GM19455 (cell line): Measurements from ENCODE around the gene PCGF2.

Experiments
- ATAC-seq: cut with Tn5 transposase; IDR thresholded peaks from one replicate; pipeline ENCODE4 v1.9.1; 2021; ENCODE audit not compliant: unreplicated experiment

Gene PCGF2

DNA sequence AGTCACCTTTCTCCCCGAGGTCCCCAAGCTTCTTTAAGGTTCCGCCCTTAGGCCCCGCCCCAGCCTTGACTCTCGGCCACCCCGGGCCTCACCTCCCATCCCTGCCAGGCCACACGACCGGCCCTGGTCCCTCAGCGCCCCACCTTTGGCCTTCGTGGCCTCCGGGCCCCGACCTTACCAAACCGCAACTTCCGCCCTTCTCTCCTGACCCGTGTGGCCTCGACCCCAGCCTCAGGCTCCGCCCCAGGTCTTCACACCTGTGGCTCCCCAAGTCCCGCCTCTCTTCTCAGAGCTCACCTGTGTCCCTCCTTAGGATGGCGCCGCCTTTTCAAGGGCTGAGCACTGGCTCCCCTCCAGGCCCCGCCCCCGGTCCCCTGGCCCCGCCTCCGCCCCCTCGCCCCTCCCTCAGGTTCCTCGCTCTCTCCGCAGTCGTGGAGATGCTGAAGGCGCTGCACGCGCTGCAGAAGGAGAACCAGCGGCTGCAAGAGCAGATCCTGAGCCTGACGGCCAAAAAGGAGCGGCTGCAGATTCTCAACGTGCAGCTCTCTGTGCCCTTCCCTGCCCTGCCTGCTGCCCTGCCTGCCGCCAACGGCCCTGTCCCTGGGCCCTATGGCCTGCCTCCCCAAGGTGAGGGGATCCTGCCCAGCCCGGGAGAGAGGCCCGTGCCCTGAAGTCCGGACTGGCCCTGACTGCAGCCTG is 28.0 kb downstream of the PCGF2 start:
- no peak for ATAC-seq

DNA sequence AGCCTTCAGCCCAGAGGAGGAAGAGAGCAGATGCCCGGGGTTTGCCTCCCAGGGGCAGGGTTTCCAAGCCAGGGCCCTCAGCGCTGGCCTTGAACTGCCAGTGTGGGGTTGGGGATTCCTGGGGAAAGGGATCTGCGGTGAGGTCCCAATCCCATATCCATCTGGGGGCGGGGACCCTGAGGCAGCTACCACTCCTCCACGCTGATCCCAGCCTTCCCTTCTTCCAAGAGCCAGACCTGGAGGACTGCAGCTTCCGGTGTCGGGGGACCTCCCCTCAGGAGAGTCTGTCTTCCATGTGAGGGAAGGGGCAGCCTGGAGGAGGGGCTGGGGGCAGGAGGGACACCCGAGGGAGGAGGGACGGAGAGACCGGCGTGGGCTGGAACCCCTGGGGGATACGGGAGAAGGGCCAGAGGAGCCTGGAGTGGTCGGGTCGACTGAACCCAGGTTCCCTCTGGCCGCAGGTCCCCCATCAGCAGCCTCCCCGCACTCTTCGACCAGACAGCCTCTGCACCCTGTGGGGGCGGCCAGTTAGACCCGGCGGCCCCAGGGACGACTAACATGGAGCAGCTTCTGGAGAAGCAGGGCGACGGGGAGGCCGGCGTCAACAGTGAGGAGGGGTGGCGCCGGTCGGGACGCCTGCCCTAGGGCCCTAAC is 28.7 kb downstream of the PCGF2 start:
- no peak for ATAC-seq

DNA sequence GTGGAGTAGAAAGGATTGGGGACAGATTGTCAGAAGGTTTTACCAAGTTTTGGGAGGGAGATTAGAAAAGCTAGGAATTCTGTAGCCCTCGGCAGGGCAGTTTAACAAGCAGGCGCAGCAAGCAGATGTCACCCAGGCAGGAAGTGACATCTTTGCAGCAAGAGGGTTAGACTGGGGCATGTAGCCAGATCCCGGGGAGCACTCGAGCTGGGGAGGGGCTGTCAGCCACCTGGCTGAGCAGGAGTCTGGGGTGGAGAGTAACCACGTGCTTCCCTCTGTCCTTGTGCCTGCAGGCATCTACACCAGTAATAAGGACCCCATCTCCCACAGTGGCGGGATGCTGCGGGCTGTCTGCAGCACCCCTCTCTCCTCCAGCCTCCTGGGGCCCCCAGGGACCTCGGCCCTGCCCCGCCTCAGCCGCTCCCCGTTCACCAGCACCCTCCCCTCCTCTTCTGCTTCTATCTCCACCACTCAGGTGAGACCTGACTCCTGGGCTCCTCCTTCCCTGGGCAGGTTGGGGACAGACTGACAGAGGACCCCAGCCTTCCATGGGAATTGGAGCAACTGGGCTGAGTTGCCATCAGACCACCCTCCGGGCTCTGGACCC is 30.9 kb downstream of the PCGF2 start:
- ATAC-seq, result no peak

DNA sequence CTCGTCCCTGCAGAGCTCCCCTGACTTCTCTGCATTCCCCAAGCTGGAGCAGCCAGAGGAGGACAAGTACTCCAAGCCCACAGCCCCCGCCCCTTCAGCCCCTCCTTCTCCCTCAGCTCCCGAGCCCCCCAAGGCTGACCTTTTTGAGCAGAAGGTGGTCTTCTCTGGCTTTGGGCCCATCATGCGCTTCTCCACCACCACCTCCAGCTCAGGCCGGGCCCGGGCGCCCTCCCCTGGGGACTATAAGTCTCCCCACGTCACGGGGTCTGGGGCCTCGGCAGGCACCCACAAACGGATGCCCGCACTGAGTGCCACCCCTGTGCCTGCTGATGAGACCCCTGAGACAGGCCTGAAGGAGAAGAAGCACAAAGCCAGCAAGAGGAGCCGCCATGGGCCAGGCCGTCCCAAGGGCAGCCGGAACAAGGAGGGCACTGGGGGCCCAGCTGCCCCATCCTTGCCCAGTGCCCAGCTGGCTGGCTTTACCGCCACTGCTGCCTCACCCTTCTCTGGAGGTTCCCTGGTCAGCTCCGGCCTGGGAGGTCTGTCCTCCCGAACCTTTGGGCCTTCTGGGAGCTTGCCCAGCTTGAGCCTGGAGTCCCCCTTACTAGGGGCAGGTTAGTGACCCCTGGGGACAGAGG is 31.6 kb downstream of the PCGF2 start:
- ATAC-seq, result no peak

DNA sequence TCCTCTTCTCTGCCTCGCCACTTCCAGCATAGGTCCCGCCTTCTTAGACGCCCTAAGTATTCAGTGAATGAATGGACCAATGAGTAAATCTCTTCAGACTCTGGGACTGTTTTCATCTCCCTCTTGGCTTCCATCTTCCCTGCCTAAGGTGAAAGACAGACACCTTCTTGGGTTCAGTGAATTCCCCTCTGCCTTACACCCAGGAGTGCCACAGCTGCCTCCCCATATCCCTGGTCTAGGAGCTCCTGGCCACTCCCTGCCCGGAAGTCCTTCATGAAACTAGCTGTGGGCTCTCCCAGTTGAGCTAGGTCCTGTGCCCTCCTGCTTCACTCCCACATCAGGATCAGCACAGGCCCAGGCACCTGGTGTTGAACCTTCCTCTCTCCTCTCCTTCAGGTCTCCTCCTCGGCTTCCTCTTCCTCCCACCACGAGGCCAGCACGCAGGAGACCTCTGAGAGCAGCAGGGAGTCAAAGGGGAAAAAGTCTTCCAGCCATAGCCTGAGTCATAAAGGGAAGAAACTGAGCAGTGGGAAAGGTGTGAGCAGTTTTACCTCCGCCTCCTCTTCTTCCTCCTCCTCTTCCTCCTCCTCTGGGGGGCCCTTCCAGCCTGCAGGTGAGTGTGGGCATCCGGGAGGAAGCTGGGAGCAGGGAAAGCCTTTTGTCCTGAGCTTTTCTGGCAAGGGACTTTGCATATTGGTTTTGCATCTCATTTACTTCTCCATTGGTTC is 32.8 kb downstream of the PCGF2 start:
- no peak for ATAC-seq

DNA sequence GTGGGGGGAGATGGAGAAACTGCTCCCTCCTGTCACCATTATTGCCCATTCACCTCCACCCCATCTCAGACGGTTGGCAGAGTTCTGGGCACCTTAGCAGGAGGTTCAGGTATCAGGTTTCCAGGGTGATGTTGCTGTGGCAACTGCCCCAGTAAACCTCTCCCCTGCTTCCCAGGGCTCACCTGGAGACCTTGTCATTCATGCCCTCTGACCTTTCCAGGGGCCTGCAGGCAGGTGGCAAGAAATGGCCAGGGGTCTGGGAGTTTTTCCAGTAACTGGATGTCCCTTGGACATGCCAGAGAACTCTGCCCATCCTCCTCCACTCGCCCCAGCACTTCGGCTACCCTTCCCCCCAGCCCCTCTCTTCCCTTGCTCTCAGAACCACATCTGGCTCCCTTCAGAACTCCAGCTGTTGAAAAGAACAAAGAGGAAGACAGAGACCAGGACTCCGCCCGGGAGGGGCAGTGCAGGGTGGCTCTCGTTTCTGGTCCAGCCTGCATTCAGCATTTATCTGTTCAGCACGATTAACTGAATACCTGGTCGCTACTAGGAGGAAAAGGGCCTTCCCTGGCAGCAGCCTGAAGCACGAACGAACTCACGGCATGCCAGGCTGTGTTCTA is 34.6 kb downstream of the PCGF2 start:
- ATAC-seq, result no peak

DNA sequence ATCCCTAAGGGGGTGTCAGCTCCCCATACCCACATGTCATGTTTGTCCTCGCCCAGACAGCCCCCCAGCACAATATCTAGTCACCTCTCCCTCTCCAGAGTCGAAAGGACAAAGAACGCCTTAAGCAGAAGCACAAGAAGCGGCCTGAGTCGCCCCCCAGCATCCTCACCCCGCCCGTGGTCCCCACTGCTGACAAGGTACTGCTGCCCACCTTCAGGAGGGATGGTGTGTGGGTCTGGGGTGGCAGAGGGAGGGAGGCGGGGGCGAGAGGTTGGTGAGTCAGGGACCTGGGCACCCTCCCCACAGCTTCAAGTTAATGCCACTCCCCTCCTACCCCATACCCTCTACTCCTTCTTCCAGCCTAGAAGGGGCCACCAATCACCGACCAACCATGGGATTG is 35.5 kb downstream of the PCGF2 start:
- no peak for ATAC-seq

DNA sequence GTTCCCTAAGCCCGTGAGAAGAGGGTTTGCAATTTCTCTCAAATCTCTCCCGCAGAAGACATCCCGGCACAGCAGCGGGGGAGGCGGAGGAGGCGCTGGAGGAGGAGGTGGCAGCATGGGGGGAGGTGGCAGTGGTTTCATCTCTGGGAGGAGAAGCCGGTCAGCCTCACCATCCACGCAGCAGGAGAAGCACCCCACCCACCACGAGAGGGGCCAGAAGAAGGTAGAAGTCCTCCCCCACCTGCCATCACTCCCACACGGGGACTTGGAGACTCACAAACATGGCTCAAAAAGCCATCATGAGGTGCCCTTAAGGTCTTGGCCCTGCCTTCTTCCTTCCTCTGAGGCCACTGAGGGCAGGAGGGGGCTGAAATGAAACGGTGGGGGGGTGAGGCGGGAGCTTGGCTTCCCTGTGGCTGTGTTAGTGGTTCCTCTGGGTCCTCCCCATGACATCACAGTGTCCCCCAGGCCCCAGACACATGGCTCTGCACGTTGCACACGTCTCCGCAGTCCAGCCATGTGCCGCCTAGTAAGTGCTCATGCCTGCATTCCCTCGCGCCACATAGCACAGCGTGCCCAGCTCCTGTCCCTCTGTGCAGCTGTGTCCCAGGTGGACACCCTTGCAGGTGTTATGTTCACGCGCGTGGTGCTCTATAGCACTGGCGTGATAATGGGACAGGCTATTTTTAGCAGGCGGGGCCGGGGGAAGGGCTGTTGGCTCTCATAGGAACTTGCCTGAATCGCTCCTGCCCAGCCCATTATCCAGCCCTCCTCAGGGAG is 36.2 kb downstream of the PCGF2 start:
- no peak for ATAC-seq

DNA sequence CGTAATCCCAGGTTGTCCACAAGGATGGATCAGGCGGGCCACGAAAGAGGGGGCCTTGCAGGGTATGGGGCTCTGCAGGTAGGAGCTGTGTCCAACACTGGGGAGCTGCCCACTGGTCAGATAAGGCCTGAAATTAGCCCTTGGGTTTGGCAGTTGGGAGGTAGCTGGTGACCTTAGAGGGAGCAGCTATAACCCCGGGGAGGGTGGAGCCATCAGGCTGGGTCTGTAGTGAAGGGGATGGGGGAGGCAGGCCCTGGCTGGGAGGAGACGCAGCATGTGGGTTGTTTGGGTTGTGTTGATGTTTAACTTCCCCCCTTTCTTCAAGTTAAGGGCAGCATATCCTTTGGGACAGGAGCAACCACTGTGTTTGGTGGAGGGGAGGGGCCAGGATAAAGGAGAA is 37.2 kb downstream of the PCGF2 start:
- ATAC-seq, result no peak

DNA sequence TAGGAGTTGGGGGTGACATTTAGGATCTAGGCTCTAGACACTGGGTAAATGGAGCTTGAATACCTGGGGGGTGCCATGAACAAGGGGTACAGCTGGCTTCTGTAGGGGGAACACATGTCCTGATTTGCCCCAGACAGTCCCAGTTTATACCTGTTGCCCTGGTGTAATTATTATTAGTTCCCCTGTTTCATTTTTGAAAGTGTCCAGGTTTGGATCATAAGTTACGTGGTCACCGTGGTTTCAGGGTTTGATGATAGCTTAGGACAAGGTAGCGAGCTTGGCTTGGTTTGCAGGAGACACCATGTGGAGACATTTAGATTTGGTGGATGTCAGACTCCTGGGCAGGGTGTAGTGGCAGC is 37.6 kb downstream of the PCGF2 start:
- ATAC-seq, result no peak

DNA sequence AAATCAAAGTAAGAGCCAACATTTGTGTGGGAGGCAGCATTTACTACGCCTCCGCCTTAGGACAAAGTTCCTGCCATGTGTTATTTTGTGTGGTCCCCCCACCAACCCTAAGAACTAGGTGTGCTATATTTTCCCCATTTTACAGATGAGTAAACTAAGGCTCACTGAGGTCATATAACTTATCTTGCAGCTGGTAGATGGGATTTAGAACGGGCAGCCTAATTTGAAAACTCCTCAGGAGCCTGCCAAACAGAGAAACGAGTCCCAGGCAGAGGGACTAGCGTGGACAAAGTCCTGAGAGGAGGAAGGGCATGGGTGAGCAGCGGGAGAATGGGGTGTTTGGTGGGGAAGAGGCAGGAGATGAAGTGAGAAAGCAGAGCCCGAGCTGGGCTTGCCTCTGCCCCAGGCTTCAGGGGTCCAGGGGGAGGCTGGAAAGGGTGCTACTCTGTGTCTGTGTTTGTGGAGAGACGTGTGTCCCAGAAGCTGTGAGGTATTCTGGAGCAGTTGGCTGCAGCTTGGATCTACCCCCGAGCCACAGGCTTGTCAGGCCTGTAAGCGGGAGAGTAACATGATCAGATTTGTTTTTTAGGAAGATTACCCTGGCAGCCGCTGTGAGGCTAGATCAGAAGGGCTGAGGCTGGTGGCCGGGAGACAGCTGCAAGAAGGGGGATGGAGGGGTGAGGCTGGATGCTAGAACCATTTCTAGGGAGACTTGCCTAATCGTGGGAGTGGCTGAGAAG is 38.1 kb downstream of the PCGF2 start:
- ATAC-seq, result no peak

DNA sequence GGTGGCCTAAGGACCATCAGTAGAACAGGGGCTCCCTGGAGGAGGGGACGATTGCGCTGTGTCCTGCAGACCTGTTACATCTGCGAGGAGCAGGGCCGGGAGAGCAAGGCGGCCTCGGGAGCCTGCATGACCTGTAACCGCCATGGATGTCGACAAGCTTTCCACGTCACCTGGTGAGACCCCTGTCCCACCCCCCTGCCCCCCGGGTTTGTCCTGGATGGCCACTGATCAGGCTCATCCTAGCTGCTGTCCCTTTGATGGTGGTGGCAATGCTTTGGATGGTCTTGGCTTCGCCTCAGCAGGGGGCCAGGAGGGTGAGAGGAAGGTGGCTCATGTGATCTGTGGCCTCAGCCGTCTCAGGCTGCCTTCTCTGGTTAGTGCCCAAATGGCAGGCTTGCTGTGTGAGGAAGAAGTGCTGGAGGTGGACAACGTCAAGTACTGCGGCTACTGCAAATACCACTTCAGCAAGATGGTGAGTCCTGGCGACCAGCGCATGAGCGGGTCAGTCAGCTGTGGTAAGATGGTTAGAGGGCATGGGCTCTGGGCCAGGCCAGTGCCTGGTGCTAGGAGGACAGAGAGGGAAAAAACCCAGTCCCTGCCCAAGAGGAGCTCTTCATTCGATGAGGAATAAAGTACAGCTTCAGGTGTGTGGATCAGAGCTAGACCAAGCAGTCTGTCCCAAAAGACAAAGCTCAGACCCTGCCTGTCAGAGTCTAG is 38.9 kb downstream of the PCGF2 start:
- no peak for ATAC-seq

DNA sequence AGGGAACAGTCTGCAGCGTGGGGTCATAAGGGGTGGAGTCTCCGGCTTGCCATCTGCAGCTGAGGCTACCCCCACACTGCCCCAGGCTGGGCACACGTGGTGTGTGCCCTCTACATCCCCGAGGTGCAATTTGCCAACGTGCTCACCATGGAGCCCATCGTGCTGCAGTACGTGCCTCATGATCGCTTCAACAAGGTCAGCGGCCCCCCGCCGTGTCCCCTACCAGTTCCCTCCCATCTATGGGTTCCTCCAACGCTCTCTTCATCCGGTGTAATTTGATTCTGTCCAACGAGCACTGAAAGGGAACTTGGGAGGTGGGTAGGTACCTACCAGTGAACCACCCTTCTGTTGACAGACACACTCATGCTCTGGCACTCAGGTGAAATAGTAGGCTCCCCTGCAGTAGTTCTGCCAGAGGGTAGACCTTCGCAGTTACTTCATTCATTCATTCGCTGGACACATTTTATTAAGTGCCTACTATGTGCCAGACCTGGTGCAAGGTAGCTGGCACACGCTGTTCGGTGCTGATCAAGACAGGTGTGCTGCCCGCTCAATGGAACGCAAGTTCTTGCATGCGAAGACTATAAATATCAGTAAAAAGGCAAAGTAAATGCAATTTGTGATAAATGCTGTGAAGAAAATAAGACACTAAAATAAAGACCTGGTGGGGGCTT is 40.3 kb downstream of the PCGF2 start:
- no peak for ATAC-seq

DNA sequence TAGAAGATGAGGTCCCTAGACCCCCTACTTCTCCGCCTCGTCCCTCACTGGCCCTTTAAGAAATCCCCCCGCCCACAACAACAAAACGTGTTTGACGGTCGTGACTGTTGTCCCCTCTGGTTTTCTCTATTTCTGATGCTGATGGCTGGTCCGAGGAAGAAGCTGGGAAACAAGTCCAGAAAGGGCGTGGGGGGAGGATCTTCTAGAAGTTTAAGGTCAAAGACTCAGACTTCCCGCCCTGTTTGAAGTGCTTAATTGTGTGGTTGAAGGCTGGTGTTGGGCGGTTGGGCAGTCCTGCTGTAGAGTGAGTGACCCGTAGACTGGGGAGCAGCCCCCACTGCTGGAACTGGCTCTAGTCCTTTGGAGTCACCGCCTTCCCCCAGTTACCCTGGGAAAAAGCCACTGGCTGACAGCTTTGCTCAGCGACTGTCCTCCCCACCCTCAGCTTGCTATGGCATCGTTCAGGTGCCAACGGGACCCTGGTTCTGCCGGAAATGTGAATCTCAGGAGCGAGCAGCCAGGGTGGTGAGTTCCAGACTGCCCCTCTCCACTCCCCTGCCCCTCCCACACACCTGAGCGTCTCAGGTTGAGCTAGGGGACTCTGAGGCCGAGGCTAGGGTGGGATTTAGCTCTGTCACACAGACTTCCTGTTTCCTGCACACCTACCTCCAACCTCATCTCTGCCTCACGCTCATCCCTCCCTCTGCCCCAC is 41.5 kb downstream of the PCGF2 start:
- ATAC-seq, result no peak

DNA sequence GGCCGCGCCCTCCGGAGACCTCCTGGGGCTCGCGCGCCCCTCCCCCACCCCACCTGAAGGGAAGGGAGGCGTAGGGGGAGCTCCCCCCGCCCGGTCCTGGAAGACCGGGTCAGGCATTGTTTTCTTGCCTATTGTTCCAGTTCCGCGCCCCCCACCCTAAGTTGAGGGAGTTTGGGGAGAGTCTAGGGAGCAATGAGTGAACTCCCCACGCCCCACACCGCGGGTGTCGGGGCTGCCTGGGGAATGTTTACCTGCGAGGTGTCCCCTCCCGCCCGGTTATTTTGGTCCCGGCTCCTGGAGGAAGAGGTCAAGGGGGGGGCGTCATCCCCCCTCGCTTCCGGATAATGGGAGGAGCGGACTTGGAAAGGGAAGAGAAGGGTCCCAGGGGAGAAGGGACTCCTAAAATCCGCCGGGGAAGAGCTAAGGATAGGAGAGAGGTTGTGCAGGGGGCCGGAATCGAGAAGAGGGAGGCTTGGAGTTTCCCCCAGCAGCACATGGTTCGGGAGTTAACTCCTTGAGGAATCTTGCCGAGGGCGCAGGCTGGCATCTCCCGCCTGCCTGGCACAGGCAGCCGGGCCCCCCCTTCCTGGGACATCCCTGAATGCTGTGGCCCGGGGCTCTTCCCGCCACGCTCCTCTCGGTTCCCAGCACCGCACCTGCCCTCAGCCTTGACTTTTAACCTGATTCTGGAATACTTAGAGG is 42.2 kb downstream of the PCGF2 start:
- no peak for ATAC-seq

DNA sequence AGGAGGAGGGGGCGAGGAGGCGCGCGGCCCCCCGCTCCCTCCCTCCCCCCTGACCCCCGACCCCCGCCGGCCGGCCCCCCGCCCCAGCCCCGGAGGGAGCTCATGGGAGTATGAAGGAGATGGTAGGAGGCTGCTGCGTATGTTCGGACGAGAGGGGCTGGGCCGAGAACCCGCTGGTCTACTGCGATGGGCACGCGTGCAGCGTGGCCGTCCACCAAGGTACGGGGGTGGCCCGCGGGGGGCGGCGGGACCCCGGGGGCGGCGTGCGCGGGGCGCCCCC is 42.7 kb downstream of the PCGF2 start:
- ATAC-seq, result no peak
